HG03103 (cell line): ENCODE measurements around the gene WDR70.

Source experiments
- ATAC-seq: cut with Tn5 transposase; IDR thresholded peaks from one replicate; pipeline ENCODE4 v1.9.1; 2021; ENCODE audit warnings: low read depth; ENCODE audit not compliant: unreplicated experiment

WDR70 gene

GRCh38 chr5:37739817-37740261 lies 360.7 kb downstream of the WDR70 start:
- ATAC-seq: no peak

- ATAC-seq: no peak
These were observed 361.4 kb downstream of the WDR70 start for GRCh38 chr5:37740331-37741066.

GRCh38 chr5:37742111-37742510 lies 363.0 kb downstream of the WDR70 start:
- ATAC-seq: no peak

GRCh38 chr5:37751227-37751626 lies 372.1 kb downstream of the WDR70 start:
- no peak for ATAC-seq

GRCh38 chr5:37754976-37755375 lies 375.9 kb downstream of the WDR70 start:
- ATAC-seq: no peak

GRCh38 chr5:37755581-37755980 lies 376.5 kb downstream of the WDR70 start:
- ATAC-seq: no peak

GRCh38 chr5:37756248-37756647 lies 377.1 kb downstream of the WDR70 start:
- ATAC-seq: no peak

GRCh38 chr5:37757980-37758582 lies 379.0 kb downstream of the WDR70 start:
- no peak for ATAC-seq

GRCh38 chr5:37767251-37767650 lies 388.1 kb downstream of the WDR70 start:
- no peak for ATAC-seq

- no peak for ATAC-seq
These were observed 388.8 kb downstream of the WDR70 start for GRCh38 chr5:37767961-37768360.

GRCh38 chr5:37768371-37768770 lies 389.3 kb downstream of the WDR70 start:
- ATAC-seq: no peak

- no peak for ATAC-seq
These were observed 390.0 kb downstream of the WDR70 start for GRCh38 chr5:37769108-37769507.

GRCh38 chr5:37769840-37770239 lies 390.7 kb downstream of the WDR70 start:
- ATAC-seq: no peak

- ATAC-seq: no peak
These were observed 391.7 kb downstream of the WDR70 start for GRCh38 chr5:37770786-37771185.

- no peak for ATAC-seq
These were observed 392.1 kb downstream of the WDR70 start for GRCh38 chr5:37771203-37771611.

GRCh38 chr5:37771731-37772130 lies 392.6 kb downstream of the WDR70 start:
- ATAC-seq: no peak

GRCh38 chr5:37772255-37772654 lies 393.1 kb downstream of the WDR70 start:
- no peak for ATAC-seq

- ATAC-seq: no peak
These were observed 394.7 kb downstream of the WDR70 start for GRCh38 chr5:37773809-37774208.

GRCh38 chr5:37774912-37775483 lies 395.9 kb downstream of the WDR70 start:
- ATAC-seq: no peak

GRCh38 chr5:37776826-37777225 lies 397.7 kb downstream of the WDR70 start:
- ATAC-seq: no peak

- ATAC-seq: no peak
These were observed 398.5 kb downstream of the WDR70 start for GRCh38 chr5:37777432-37778130.
